ENCODE data around the gene VWC2.
"Not testable (repeated sequence)": the region's sequence is repeated elsewhere in the genome, so short reads cannot be mapped to it uniquely, and the experiment has no call there.

Gene VWC2

GRCh38 chr7:49787980-49788379 is 14.5 kb downstream of the VWC2 start:
- no peak for DNase-seq (ENCODE audit: low spot score)

- DNase-seq (ENCODE audit: low spot score): no peak
Measured at GRCh38 chr7:49788455-49789059, 15.1 kb downstream of the VWC2 start.

GRCh38 chr7:49789736-49790135 is 16.3 kb downstream of the VWC2 start:
- DNase-seq (ENCODE audit: low spot score): no peak

- no peak for DNase-seq (ENCODE audit: low spot score)
Measured at GRCh38 chr7:49790209-49790608, 16.8 kb downstream of the VWC2 start.

GRCh38 chr7:49791088-49791741 is 17.8 kb downstream of the VWC2 start:
- DNase-seq (ENCODE audit: low spot score): peak; percentile 37

- DNase-seq (ENCODE audit: low spot score): no peak
Measured at GRCh38 chr7:49797987-49798660, 24.7 kb downstream of the VWC2 start.

- DNase-seq (ENCODE audit: low spot score): no peak
Measured at GRCh38 chr7:49800031-49800430, 26.6 kb downstream of the VWC2 start.

GRCh38 chr7:49802600-49802999 is 29.2 kb downstream of the VWC2 start:
- no peak for DNase-seq (ENCODE audit: low spot score)

- DNase-seq (ENCODE audit: low spot score): no peak
Measured at GRCh38 chr7:49803812-49804211, 30.4 kb downstream of the VWC2 start.

GRCh38 chr7:49805371-49806007 is 32.1 kb downstream of the VWC2 start:
- DNase-seq (ENCODE audit: low spot score): no peak

GRCh38 chr7:49812534-49812933 is 39.1 kb downstream of the VWC2 start:
- DNase-seq (ENCODE audit: low spot score): no peak

- no peak for DNase-seq (ENCODE audit: low spot score)
Measured at GRCh38 chr7:49817279-49817678, 43.8 kb downstream of the VWC2 start.

- no peak for DNase-seq (ENCODE audit: low spot score)
Measured at GRCh38 chr7:49821181-49821580, 47.7 kb downstream of the VWC2 start.

GRCh38 chr7:49822856-49823255 is 49.4 kb downstream of the VWC2 start:
- no peak for DNase-seq (ENCODE audit: low spot score)

GRCh38 chr7:49823566-49823965 is 50.1 kb downstream of the VWC2 start:
- no peak for DNase-seq (ENCODE audit: low spot score)

- no peak for DNase-seq (ENCODE audit: low spot score)
Measured at GRCh38 chr7:49839863-49840645, 66.6 kb downstream of the VWC2 start.

GRCh38 chr7:49840751-49841405 is 67.4 kb downstream of the VWC2 start:
- no peak for DNase-seq (ENCODE audit: low spot score)

- DNase-seq (ENCODE audit: low spot score): no peak
Measured at GRCh38 chr7:49845626-49846025, 72.2 kb downstream of the VWC2 start.

GRCh38 chr7:49848211-49848841 is 74.9 kb downstream of the VWC2 start:
- DNase-seq (ENCODE audit: low spot score): no peak

- no peak for DNase-seq (ENCODE audit: low spot score)
Measured at GRCh38 chr7:49850921-49851613, 77.6 kb downstream of the VWC2 start.

- DNase-seq (ENCODE audit: low spot score): not testable (repeated sequence)
Measured at GRCh38 chr7:49851614-49851934, 78.1 kb downstream of the VWC2 start.
